SKM-1 (cell line): Measurements from ENCODE around the gene ACMSD.

Experiments used
- DNase-seq: peaks from one replicate; lab custom pipeline; 2025; ENCODE audit not compliant: unreplicated experiment; lab: John Stamatoyannopoulos, UW

The ACMSD gene

DNA sequence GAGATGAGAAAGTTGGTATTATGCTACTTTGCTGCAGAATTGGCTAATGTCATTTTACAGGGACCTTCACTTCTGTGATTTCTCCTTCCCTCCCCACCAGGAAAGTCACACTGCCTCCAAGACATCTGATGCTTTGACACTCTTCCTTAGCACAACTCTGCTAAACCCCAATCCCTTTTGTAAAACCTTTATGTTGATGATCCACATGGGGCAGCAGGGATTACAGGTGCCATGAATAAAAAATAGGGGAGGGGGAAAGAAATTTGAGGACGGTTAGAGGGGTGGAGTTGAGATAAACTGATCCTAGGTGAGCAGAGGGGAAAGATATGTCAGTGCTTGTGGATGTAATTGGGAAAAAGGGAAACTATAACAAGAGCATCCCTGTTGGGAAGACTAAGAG, 106.6 kb downstream of the ACMSD start:
- DNase-seq: no peak

DNA sequence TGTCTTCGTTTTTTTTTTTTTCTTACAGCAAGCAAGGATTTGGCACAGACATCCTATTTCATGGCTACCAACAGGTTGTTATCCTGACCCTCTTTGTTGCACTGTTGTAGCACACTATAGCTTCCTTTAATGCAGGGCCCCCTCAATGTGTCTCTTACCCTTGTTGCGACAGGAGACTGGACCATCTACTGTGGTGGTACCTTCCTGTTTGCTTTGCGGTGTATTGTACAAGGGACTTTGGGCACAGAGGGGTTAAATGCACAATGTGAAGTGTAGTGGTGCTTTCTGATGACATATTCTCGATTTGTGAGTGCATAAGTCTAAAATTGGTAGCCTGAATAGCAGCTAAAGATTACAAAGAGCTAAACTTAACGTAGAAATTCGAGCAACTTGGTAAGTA, 107.7 kb downstream of the ACMSD start:
- no peak for DNase-seq

DNA sequence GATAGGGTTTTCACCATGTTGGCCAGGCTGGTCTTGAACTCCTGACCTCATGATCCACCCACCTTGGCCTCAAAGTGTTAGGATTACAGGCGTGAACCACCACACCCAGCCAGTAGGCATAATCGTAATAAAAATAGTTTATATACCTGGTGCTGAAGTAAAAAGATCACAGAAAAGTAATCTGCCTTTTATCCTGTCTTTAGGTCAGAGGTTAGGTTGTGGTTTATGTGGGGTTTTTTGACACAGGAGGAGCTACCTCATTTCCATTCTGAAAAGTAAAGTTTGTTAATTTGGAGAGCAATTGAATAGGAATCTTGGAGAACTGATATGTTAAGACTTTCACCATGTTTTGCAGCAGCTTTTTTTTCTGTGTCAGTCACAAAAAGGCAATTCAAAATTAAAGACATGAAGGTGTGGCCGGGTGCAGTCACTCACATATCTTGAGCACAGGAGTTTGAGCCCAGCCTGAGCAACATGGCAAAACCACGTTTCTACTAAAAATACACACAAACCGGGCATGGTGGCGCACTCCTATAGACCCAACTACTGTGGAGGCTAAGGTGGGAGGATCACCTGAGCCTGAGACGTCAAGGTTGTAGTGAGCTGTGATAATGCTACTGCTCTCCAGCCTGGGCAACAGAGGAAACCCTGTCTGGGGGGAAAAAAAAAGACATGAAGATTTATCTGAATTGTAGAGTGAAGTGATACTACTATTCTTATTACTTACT, 111.7 kb downstream of the ACMSD start:
- DNase-seq: no peak

DNA sequence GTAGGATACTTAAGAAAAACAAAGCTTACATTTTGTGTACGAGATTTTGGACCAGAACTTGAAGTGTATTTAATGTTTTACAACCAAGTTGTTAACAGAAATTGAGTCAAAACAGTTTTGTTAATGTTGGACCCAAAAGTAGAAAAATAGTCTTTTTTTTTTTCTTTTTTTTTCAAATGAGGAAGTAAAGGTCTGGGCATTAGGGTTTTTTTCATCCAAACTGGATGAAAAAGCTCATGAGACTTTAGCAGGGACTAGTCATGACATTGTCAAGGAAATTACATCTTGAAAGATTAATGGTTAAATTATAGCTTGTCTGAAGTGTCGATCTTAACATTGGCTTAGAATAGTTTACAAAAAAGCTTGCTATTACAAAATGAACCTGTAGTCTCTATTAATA, 112.5 kb downstream of the ACMSD start:
- DNase-seq: no peak
